A673 (cell line): Measurements from ENCODE around the gene NRXN3.

Source experiments
- EZH2 ChIP-seq: fragments of 200-600 bp; sonication (generic); IDR thresholded peaks from 2 replicates; pipeline ENCODE4 v1.6.1; 2017; ENCODE audit warnings: borderline replicate concordance, low read depth, mild to moderate bottlenecking, mixed read lengths, antibody characterized with exemption, low read length; ENCODE audit not compliant: poor library complexity, severe bottlenecking
- TF ChIP-seq, protein P1 (sequence below): fragments of 300-800, 200-600 bp; sonication (generic); conservative IDR thresholded peaks from 2 replicates; pipeline ENCODE4 v1.5.1; 2017; ENCODE audit warnings: low read depth, mild to moderate bottlenecking, antibody characterized with exemption, low read length, moderate library complexity, mixed read lengths

DNA sequence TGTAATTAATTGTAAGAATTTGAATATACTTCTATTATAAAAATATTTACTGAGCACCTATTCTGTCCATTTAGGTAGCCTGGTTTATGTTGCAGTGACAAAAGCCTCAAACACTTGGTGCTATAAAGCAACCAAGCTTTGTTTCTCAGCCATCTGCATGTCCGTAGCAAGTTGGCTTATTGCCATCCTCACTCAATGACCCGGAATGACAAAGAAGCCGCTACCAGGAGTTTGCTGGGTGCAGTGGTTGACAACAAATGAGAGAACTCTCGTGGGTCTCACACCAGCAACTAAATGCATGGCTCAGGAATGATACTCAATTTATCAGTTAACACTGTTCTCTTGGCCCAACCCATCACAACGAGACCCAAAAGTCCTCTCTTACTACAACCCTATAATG lies 1488.0 kb downstream of the NRXN3 start:
- TF ChIP-seq, protein P1, sequence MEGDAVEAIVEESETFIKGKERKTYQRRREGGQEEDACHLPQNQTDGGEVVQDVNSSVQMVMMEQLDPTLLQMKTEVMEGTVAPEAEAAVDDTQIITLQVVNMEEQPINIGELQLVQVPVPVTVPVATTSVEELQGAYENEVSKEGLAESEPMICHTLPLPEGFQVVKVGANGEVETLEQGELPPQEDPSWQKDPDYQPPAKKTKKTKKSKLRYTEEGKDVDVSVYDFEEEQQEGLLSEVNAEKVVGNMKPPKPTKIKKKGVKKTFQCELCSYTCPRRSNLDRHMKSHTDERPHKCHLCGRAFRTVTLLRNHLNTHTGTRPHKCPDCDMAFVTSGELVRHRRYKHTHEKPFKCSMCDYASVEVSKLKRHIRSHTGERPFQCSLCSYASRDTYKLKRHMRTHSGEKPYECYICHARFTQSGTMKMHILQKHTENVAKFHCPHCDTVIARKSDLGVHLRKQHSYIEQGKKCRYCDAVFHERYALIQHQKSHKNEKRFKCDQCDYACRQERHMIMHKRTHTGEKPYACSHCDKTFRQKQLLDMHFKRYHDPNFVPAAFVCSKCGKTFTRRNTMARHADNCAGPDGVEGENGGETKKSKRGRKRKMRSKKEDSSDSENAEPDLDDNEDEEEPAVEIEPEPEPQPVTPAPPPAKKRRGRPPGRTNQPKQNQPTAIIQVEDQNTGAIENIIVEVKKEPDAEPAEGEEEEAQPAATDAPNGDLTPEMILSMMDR, result no peak
- TF ChIP-seq EZH2, result no peak
